Right atrium auricular region (tissue), 2 donors: Measurements from ENCODE around the gene AEBP2. TPM values are rescaled to one million over a fixed set of nuclear protein-coding genes. Genes with fewer than 3 reads are reported as not detected.

Experiments
- DNase-seq: peaks from one replicate; pipeline ENCODE4 v3.0.0-alpha.2; 2019; ENCODE audit warnings: low spot score
- H3K27ac ChIP-seq, 2 donors: fragments of 200-600 bp; sonication (generic); 1 replicate in 1 of 2; 2 replicates in 1 of 2; pipeline ENCODE4 v1.5.1; 2016 to 2019
- H3K27me3 ChIP-seq, 2 donors: fragments of 200-600 bp; sonication (generic); one replicate each; pipeline versions ENCODE4 v1.5.1 to v1.6.0; 2017 to 2019
- H3K36me3 ChIP-seq: fragments of 200-600 bp; sonication (generic); one replicate; pipeline ENCODE4 v1.5.1; 2016
- H3K4me1 ChIP-seq, 2 donors: fragments of 200-600 bp; sonication (generic); one replicate each; pipeline versions ENCODE4 v1.5.1 to v1.6.0; 2017 to 2019
- H3K4me3 ChIP-seq, 2 donors: fragments of 200-600 bp; sonication (generic); 1 replicate in 1 of 2; 2 replicates in 1 of 2; pipeline ENCODE4 v1.5.1; 2017 to 2019; ENCODE audit warnings: mild to moderate bottlenecking in 1 of 2, moderate library complexity in 1 of 2
- H3K9me3 ChIP-seq, 2 donors: fragments of 200-600 bp; sonication (generic); one replicate each; pipeline ENCODE4 v1.5.1; 2019
- CTCF ChIP-seq, 2 donors: fragments of 200-600 bp; sonication (generic); IDR thresholded peaks; one replicate each; pipeline ENCODE4 v1.5.1; 2019; ENCODE audit warnings: antibody characterized with exemption in 2 of 2
- total RNA-seq, 2 donors: library from RNA; depleted of rRNA; stranded (reverse); fragments of >200 nt; gene quantifications; one replicate each; pipeline ENCODE4 v1.1.0, GENCODE V29; 2016

The AEBP2 gene
- total RNA-seq, 2 donors from 2014 or later, result 14.2 to 15.4 TPM

- Histone ChIP-seq H3K4me3 (no peak overlapping the region), H3K9me3 (no peaks in the 10 kb centered on the region), H3K4me1 (peaks cover 0 to 55% of the 10 kb centered on the region in 2 donors), H3K27ac (no peak overlapping the region), H3K36me3 (no peaks in the 10 kb centered on the region), H3K27me3 (no peaks in the 10 kb centered on the region)
- no peak for TF ChIP-seq CTCF (IDR thresholded peaks at IDR 0.05)
- no peak for DNase-seq
Observed at GRCh38 chr12:19454837-19455236, 15.5 kb downstream of the AEBP2 start.

GRCh38 chr12:19456176-19456575 lies 16.9 kb downstream of the AEBP2 start:
- H3K9me3 ChIP-seq, result no peaks in the 10 kb centered on the region
- no peaks in the 10 kb centered on the region for H3K27me3 ChIP-seq
- peak in 1 of 2 donors; percentile 35 for TF ChIP-seq CTCF (IDR thresholded peaks at IDR 0.05)
- H3K36me3 ChIP-seq, result no peaks in the 10 kb centered on the region
- no peak for DNase-seq
- H3K4me3 ChIP-seq, result no peak overlapping the region
- H3K4me1 ChIP-seq, result peaks cover 0 to 46% of the 10 kb centered on the region in 2 donors
- no peak overlapping the region for H3K27ac ChIP-seq

GRCh38 chr12:19457561-19457960 lies 18.3 kb downstream of the AEBP2 start:
- Histone ChIP-seq H3K4me3 (no peak overlapping the region), H3K27me3 (no peaks in the 10 kb centered on the region), H3K4me1 (peaks cover 0 to 45% of the 10 kb centered on the region in 2 donors), H3K36me3 (peaks cover under 1% of the 10 kb centered on the region), H3K27ac (no peak overlapping the region), H3K9me3 (no peaks in the 10 kb centered on the region)
- DNase-seq, result no peak
- TF ChIP-seq CTCF (IDR thresholded peaks at IDR 0.05), result no peak

- Histone ChIP-seq H3K27ac (no peak overlapping the region), H3K4me1 (peaks cover 0 to 45% of the 10 kb centered on the region in 2 donors), H3K36me3 (peaks cover 7% of the 10 kb centered on the region), H3K4me3 (no peak overlapping the region), H3K9me3 (no peaks in the 10 kb centered on the region), H3K27me3 (no peaks in the 10 kb centered on the region)
- no peak for TF ChIP-seq CTCF (IDR thresholded peaks at IDR 0.05)
- no peak for DNase-seq
Observed at GRCh38 chr12:19458733-19459132, 19.4 kb downstream of the AEBP2 start.

- Histone ChIP-seq H3K27me3 (no peaks in the 10 kb centered on the region), H3K4me1 (peaks cover 0 to 20% of the 10 kb centered on the region in 2 donors), H3K27ac (no peak overlapping the region), H3K36me3 (peaks cover 7% of the 10 kb centered on the region), H3K4me3 (no peak overlapping the region), H3K9me3 (no peaks in the 10 kb centered on the region)
- TF ChIP-seq CTCF (IDR thresholded peaks at IDR 0.05), result no peak
- DNase-seq, result no peak
Observed at GRCh38 chr12:19461999-19462398, 22.7 kb downstream of the AEBP2 start.

- no peaks in the 10 kb centered on the region for H3K9me3 ChIP-seq
- H3K27ac ChIP-seq, result no peak overlapping the region
- TF ChIP-seq CTCF (IDR thresholded peaks at IDR 0.05), result no peak
- H3K36me3 ChIP-seq, result peaks cover 7% of the 10 kb centered on the region
- H3K4me3 ChIP-seq, result no peak overlapping the region
- H3K4me1 ChIP-seq, result peaks cover 0 to 16% of the 10 kb centered on the region in 2 donors
- no peaks in the 10 kb centered on the region for H3K27me3 ChIP-seq
- DNase-seq, result no peak
Observed at GRCh38 chr12:19462406-19462805, 23.1 kb downstream of the AEBP2 start.
